Esophagus squamous epithelium (tissue), 5 donors: ENCODE measurements around the gene CCL5. TPM values are rescaled to one million over a fixed set of nuclear protein-coding genes. Genes with fewer than 3 reads are reported as not detected.

Experiments used
- DNase-seq: peaks from one replicate; lab custom pipeline; 2025; lab: John Stamatoyannopoulos, UW
- H3K27ac ChIP-seq, 4 donors: fragments of 200-600 bp; sonication (generic); one replicate each; pipeline ENCODE4 v1.5.1; 2016 to 2019; ENCODE audit warnings: mild to moderate bottlenecking in 1 of 4
- H3K27me3 ChIP-seq, 4 donors: fragments of 200-600 bp; sonication (generic); 1 replicate in 3 of 4; 2 replicates in 1 of 4; pipeline versions ENCODE4 v1.5.1 to v1.6.0; 2017 to 2021; ENCODE audit warnings: antibody characterized with exemption in 1 of 4
- H3K36me3 ChIP-seq, 3 donors: fragments of 200-600 bp; sonication (generic); one replicate each; pipeline ENCODE4 v1.5.1; 2016 to 2019
- H3K4me1 ChIP-seq, 3 donors: fragments of 200-600 bp; sonication (generic); one replicate each; pipeline ENCODE4 v1.5.1; 2017 to 2019
- H3K4me3 ChIP-seq, 4 donors: fragments of 200-600 bp; sonication (generic); 1 replicate in 3 of 4; 2 replicates in 1 of 4; pipeline ENCODE4 v1.5.1; 2016 to 2019; ENCODE audit warnings: mild to moderate bottlenecking in 2 of 4, moderate library complexity in 1 of 4
- H3K9me3 ChIP-seq, 3 donors: fragments of 200-600 bp; sonication (generic); one replicate each; pipeline ENCODE4 v1.5.1; 2016 to 2019
- POLR2A ChIP-seq, 4 donors: fragments of 450-650 bp; IDR thresholded peaks; one replicate each; pipeline ENCODE4 v1.6.1; 2017; ENCODE audit warnings: antibody characterized with exemption in 4 of 4, mild to moderate bottlenecking in 4 of 4, moderate library complexity in 3 of 4
- WGBS, 2 donors: methylation state at CpG; one replicate each; pipeline ENCODE4 v1.1.5; 2018; 5-methylcytosine and 5-hydroxymethylcytosine counted together
- intact Hi-C: fragments of 100-400 bp; cut with DNase I; formaldehyde crosslinking; loops from one replicate; pipeline ENCODE4 v1.15.0; 2022
- total RNA-seq, 4 donors: library from RNA; depleted of rRNA; stranded (reverse); fragments of >200 nt; gene quantifications; one replicate each; pipeline ENCODE4 v1.1.0, GENCODE V29; 2016
- TF ChIP-seq, protein P1 (sequence below), 6 experiments: fragments of 450-650 bp in 4 of 6; fragments of 200-600 bp in 2 of 6; sonication (generic) in 2 of 6; IDR thresholded peaks; one replicate each; pipeline ENCODE4 v1.5.1; 2016 to 2019; ENCODE audit warnings: antibody characterized with exemption in 6 of 6, mild to moderate bottlenecking in 4 of 6, moderate library complexity in 4 of 6
- donor health status: DM: yes; HTN: yes; CAD: no.

Gene CCL5
- total RNA-seq, 4 donors from 2014 or later = 1.5 to 25.2 (median 2.8) TPM

DNA sequence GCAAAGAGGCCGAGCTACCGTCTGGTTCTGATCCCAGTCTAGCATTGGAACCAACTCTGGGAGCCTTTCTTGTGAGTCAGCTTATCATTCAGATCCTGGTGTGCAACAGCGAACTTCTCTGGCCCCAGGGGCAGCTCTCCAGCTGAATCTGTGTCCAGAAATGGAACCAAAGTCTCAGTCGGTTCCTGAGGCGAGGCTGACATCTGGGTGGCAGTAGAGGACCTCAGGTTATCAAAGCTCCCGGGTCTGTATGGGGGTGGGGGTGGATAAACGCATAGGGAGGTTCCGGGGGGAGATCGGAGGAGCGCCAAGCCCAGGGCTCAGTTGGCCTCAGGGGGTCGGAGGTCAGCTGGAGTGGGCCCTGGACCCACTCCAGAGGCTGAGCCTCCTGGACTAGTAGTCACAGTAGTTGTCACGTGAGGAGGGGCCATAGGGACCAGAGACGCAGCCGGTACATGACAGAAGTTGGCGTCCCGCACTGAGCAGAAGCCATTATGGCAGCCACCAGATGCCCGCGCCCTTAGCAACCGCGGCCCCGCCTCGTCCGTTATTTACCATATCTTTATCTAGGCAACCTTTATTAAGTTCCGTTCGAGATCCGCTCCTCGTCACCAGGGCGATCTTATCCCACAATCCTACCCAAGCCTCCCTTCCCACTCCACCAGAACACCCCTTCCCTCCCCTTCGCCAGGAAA, 37.5 kb upstream of the CCL5 start:
- no peaks in the 10 kb centered on the region for H3K9me3 ChIP-seq
- no peak for DNase-seq
- 93 to 96% methylated on average over 15 to 20 of the region's 29 CpGs for WGBS, 2 donors
- no peak overlapping the region for H3K4me3 ChIP-seq
- no peaks in the 10 kb centered on the region for H3K36me3 ChIP-seq
- peaks cover 0 to 7% (median 0%) of the 10 kb centered on the region in 3 donors for H3K4me1 ChIP-seq
- TF ChIP-seq, protein P1, sequence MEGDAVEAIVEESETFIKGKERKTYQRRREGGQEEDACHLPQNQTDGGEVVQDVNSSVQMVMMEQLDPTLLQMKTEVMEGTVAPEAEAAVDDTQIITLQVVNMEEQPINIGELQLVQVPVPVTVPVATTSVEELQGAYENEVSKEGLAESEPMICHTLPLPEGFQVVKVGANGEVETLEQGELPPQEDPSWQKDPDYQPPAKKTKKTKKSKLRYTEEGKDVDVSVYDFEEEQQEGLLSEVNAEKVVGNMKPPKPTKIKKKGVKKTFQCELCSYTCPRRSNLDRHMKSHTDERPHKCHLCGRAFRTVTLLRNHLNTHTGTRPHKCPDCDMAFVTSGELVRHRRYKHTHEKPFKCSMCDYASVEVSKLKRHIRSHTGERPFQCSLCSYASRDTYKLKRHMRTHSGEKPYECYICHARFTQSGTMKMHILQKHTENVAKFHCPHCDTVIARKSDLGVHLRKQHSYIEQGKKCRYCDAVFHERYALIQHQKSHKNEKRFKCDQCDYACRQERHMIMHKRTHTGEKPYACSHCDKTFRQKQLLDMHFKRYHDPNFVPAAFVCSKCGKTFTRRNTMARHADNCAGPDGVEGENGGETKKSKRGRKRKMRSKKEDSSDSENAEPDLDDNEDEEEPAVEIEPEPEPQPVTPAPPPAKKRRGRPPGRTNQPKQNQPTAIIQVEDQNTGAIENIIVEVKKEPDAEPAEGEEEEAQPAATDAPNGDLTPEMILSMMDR (IDR thresholded peaks at IDR 0.05) = no peak
- no peak for TF ChIP-seq POLR2A (IDR thresholded peaks at IDR 0.05)
- no peak overlapping the region for H3K27ac ChIP-seq
- intact Hi-C loops = no loop called here
- peaks cover 0 to 6% (median 0%) of the 10 kb centered on the region in 4 donors for H3K27me3 ChIP-seq

DNA sequence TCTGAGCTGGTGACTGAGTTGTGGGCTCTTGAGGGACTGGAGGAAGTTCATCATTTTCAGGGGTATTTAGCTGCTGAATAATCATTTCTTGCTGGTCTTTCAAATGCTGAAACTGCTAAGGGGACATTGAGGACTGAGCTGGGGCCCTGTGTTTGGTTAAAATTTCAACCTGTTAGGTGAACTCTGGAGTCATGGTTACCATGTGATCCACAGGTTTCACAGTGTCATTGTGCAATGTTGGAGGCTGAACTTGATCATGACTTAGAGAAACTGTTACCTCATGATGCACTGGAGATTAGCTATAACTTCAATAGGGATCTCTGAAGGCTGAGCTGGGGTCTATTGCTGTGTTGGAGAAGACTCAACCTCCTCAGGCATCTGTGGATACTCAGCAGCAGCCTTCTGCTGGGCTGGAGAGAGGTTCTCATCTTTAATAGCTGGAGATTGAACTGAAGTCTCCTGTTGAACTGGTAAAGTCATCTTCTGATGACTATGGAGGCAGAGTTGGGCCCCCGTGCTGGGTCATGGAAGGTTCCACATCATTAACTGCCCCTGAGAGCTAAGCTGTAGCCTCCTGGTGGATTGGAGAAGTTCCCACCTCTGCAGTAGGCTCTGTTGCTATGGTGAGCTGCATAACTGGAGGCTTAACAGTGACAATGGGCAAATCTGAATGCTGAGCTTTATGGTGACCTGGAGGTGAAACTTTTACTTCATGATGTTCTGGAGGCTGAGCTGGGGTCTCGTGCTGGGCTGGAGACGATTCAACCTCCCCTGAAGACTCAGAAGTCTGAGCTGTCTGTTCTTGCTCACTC, 35.2 kb upstream of the CCL5 start:
- H3K4me1 ChIP-seq = peaks cover 0 to 7% (median 0%) of the 10 kb centered on the region in 3 donors
- no peaks in the 10 kb centered on the region for H3K36me3 ChIP-seq
- H3K27me3 ChIP-seq = peaks cover 0 to 6% (median 0%) of the 10 kb centered on the region in 4 donors
- WGBS, 2 donors = 56 to 83% methylated on average over 1 to 2 of the region's 3 CpGs
- DNase-seq = no peak
- TF ChIP-seq, protein P1 (IDR thresholded peaks at IDR 0.05) = no peak
- TF ChIP-seq POLR2A (IDR thresholded peaks at IDR 0.05) = no peak
- no peaks in the 10 kb centered on the region for H3K9me3 ChIP-seq
- H3K4me3 ChIP-seq = no peak overlapping the region
- intact Hi-C loops = no loop called here
- H3K27ac ChIP-seq = no peak overlapping the region

DNA sequence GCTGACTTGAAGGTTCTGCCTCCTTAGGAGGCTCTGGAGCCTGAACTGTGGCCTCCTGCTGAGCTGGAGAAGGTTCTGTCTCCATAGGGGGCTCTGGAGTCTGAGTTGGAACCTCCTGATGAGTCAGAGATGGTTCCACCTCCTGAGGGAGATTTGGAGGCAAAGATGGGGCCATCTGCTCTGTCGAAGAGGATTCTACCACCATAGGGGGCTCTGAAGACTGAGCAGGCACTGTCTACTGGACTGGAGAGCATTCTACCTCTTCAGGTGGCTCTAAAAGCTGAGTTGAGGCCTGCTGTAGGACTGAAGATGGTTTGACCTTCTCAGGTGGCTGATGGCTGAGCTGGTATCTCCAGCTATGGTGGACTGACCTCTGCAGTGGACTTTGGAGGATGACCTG, 34.2 kb upstream of the CCL5 start:
- peaks cover 0 to 6% (median 0%) of the 10 kb centered on the region in 4 donors for H3K27me3 ChIP-seq
- no peak for DNase-seq
- H3K9me3 ChIP-seq = no peaks in the 10 kb centered on the region
- intact Hi-C loops = no loop called here
- WGBS, 2 donors = no CpG with 5 or more reads among the region's 1 CpG
- H3K4me1 ChIP-seq = peaks cover 0 to 7% (median 0%) of the 10 kb centered on the region in 3 donors
- no peak overlapping the region for H3K27ac ChIP-seq
- H3K4me3 ChIP-seq = no peak overlapping the region
- no peaks in the 10 kb centered on the region for H3K36me3 ChIP-seq
- no peak for TF ChIP-seq POLR2A (IDR thresholded peaks at IDR 0.05)
- TF ChIP-seq, protein P1 (IDR thresholded peaks at IDR 0.05) = no peak

DNA sequence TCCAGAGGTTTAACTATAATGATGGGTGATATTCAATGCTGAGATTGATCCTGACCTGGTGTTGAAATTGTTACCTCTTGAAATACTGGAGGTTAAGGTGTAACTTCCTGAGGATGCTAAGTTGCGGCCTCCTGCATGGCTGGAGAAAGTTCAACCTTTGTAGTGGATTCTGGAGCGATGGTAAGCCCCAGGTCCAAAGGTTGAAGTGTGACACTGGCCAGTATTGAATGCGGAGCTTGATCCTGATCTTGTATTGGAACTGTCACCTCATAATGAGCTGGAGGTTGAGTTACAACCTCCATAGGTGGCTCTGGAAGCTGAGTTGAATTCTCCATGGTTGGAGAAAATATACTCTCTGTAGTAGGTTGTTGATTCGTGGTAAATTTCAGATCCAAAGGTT, 33.4 kb upstream of the CCL5 start:
- intact Hi-C loops = no loop called here

More for the DNA sequence above, 33.4 kb upstream of the CCL5 start:
- Histone ChIP-seq H3K4me3 (no peak overlapping the region), H3K9me3 (no peaks in the 10 kb centered on the region), H3K4me1 (peaks cover 0 to 6% (median 0%) of the 10 kb centered on the region in 3 donors), H3K36me3 (no peaks in the 10 kb centered on the region), H3K27ac (no peak overlapping the region), H3K27me3 (peaks cover 0 to 6% (median 0%) of the 10 kb centered on the region in 4 donors)
- no peak for DNase-seq
- no peak for TF ChIP-seq POLR2A (IDR thresholded peaks at IDR 0.05)
- TF ChIP-seq, protein P1 (IDR thresholded peaks at IDR 0.05) = no peak
- 77 to 89% methylated on average over 4 of the region's 4 CpGs for WGBS, 2 donors
